ENCODE data around the gene E2F4. TPM values are rescaled to one million over a fixed set of nuclear protein-coding genes. Genes with fewer than 3 reads are reported as not detected.

Gene E2F4
- total RNA-seq, 1 donor from 2014 or later, result 36.9 TPM

DNA sequence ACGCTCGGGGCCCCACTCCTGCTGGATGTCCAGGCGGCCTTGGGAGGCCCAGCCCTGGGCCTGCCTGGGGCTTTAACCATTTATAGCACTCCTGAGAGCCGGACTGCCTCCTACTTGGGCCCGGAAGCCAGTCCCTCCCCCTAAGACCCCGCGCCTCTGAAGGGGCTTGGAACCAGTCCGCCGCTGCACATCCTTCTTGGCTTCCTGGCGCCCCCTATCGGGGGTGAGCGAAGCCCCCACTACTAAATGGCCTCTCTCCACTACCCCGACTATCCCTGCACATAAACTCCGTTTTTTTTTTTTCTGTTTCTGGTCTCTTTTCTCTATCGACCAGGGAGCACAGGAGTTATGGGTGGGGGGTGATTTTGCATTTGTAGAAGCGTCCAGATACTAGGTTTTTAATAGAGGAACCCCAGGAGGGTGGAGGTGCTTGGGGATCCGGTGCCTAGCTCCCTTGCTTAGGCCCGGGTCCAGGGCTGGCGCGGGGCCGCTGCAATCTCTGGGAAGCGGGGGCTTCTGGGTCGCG is 22.2 kb upstream of the E2F4 start:
- DNase-seq (ENCODE audit: missing footprints), result peak; percentile 73
- ATAC-seq, result no peak
- intact Hi-C loops (cut with DNase I), result no loop called here

DNA sequence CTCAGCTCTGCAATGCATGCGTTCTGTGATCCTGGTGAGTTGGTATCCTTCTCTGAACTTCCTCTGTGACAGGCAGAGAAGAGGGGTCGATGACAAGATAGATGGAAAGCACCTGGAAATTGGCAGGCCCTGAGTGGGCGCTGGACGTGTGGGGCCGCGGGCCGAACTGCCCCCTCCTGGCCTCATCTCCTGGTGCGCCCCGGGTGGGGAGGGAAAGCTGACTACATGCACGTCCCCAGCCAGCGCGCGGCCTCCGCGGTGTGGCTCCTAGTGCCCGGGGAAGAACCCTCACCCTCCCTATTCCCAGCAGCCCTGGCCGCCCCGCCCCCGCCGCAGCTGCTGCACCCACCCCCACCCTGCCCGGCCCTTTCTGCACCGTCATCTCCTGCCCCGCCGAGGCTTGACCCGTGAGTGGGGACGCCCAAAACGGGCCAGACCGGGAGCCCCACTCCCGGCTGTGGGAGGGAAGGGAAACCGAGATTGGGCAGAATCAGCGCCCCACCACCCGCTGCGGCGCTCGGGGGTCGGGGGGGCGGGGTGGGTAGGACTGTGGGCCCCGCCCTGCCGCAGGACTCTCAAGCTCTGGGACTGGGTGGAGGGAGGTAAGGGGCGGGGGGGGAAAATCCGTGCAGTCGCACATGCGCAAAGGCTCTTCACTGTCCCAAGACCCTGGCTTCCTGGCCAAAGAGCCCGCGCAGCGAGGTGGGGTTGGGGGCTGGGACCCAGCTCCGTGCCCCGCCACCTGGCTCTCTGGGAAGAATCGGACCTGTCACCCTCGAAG is 21.6 kb upstream of the E2F4 start, which contains the start of gene NOL3:
Gene NOL3 (plus strand): TSS at position 371 of the 781 bp plus-strand sequence.
- ATAC-seq, result peak; percentile 72
- intact Hi-C loops (cut with DNase I), result no loop called here
- peak; percentile 94 for DNase-seq (ENCODE audit: missing footprints)

GRCh38 chr16:67170949-67171649 is 20.9 kb upstream of the E2F4 start:
- intact Hi-C loops (cut with DNase I), result no loop called here
- ATAC-seq (peak; percentile 15), DNase-seq (ENCODE audit: missing footprints) (no peak)

DNA sequence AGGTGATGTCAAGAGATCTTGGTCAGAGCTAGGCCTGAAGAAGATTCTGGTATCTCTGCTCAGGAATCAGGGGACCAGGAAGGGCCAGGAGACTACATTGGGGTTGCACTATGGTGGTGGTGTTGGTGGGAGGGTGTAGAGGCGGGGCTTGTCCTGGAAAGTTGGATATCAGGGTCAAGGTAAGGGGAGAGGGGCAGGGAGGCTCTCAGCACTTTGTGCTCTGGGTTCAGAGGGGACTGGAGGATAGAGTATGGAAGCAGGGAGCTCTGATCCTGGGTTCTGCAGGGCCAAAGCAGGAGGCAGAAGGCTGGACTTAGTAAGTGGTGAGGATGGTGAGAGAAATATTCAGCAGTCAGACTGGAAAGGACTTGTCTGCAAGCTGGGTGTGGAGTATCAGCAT is 18.6 kb upstream of the E2F4 start:
- intact Hi-C loops (cut with DNase I), result no loop called here
- DNase-seq (ENCODE audit: missing footprints) (no peak), ATAC-seq (no peak)

DNA sequence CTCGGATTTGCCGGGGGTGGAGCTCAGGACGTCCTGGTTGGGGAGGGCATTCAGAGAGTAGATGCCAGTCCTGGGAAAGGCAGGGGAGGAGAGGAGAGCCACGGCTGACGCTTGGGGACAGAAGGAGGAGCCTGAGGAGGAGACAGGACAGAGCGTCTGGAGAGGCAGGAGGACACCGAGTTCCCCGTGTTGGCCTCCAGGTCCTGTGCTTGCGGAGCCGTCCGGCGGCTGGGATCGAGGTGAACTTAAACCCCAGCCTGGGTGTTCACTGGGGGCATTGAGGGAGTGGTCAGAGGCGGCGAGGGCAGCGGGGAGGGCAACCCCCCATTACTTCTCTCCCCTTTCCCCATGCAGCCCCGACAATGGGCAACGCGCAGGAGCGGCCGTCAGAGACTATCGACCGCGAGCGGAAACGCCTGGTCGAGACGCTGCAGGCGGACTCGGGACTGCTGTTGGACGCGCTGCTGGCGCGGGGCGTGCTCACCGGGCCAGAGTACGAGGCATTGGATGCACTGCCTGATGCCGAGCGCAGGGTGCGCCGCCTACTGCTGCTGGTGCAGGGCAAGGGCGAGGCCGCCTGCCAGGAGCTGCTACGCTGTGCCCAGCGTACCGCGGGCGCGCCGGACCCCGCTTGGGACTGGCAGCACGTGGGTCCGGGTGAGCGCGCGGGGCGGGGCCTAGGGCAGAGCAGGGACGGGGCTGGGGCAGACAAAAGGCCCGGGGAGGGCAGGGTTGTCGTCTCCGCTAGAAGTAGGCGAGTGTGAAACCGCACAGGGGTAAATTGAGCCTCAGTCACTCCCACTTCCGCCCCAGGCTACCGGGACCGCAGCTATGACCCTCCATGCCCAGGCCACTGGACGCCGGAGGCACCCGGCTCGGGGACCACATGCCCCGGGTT is 17.9 kb upstream of the E2F4 start:
- DNase-seq (ENCODE audit: missing footprints), result peak; percentile 94
- ATAC-seq, result peak; percentile 71
- intact Hi-C loops (cut with DNase I), result no loop called here

DNA sequence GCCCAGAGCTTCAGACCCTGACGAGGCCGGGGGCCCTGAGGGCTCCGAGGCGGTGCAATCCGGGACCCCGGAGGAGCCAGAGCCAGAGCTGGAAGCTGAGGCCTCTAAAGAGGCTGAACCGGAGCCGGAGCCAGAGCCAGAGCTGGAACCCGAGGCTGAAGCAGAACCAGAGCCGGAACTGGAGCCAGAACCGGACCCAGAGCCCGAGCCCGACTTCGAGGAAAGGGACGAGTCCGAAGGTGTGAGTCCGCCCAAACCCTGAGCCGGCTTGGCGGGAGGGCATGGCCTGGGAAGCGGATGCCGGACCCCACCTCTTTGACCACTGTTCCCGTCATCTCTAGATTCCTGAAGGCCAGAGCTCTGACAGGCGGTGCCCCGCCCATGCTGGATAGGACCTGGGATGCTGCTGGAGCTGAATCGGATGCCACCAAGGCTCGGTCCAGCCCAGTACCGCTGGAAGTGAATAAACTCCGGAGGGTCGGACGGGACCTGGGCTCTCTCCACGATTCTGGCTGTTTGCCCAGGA is 17.2 kb upstream of the E2F4 start:
- DNase-seq (ENCODE audit: missing footprints) (no peak), ATAC-seq (no peak)
- intact Hi-C loops (cut with DNase I), result no loop called here

DNA sequence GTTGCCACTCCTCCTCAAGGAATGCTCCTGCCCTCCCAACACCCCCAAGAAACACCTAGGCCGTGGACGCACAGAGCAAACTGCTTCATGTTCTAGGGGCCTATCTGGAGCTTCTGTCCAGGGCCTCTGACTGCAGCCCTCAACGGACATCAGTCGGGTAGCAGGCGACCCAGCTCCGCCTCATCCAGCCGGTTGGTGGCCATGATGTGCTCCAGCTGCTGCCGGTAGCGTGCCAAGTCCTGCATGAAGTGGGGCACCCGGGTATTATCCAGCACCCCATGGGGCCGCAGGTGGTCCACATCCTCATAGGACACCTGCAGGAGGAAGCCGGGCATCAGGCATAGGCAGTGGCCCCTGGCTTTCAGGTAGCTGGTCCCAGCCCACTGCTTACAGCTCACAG is 15.3 kb upstream of the E2F4 start:
- intact Hi-C loops (cut with DNase I), result no loop called here
- DNase-seq (ENCODE audit: missing footprints) (no peak), ATAC-seq (no peak)

- intact Hi-C loops (cut with DNase I), result no loop called here
Observed at GRCh38 chr16:67177743-67178699, 13.9 kb upstream of the E2F4 start.

GRCh38 chr16:67179421-67180080 is 12.4 kb upstream of the E2F4 start:
- no peak for ATAC-seq
- intact Hi-C loops (cut with DNase I), result no loop called here
- peak; percentile 65 for DNase-seq (ENCODE audit: missing footprints)

More at GRCh38 chr16:67177743-67178699, 13.9 kb upstream of the E2F4 start:
- peak; percentile 81 for DNase-seq (ENCODE audit: missing footprints)
- ATAC-seq, result peak; percentile 35

DNA sequence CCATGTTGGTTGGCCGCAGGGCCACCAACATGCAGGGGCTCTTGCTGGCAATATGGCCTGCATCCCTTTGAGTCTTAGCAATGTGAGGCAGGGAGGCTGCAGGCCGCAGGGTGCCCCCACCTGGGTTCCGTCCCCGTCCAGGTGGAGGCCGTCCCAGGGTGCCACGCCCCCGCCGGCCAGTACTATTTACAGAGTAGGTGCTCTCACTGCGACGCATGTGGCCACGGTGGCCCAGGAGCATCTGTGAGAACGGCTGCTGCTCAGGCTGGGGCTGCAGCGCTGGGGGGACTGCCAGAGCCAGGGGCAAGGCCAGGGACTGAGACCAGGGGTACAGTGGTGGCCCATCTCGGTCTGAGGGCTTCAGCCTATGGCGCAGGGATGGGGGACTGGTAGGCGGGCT is 11.8 kb upstream of the E2F4 start:
- no peak for ATAC-seq
- intact Hi-C loops (cut with DNase I), result no loop called here
- DNase-seq (ENCODE audit: missing footprints), result no peak

- ATAC-seq, result no peak
- peak; percentile 50 for DNase-seq (ENCODE audit: missing footprints)
- intact Hi-C loops (cut with DNase I), result no loop called here
Observed at GRCh38 chr16:67181346-67181745, 10.6 kb upstream of the E2F4 start.

DNA sequence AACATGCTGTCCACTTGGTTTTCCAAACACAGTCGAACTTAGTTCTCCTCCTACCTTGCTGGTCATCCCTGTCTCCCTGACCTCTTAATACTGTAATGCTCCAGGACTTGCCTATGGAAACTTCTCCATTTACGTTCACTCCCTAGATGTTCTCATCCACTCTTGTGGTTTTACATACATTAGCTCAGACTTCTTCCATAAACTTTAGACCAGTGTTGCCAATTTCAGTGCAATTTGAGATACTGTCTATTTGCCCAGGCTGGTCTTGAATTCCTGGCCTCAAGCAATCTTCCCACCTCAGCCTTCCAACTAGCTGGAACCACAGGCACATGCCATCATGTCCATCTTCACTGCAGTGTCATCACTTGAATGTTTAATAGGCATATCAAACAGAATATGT is 9.7 kb upstream of the E2F4 start:
- intact Hi-C loops (cut with DNase I), result no loop called here
- no peak for ATAC-seq
- no peak for DNase-seq (ENCODE audit: missing footprints)

DNA sequence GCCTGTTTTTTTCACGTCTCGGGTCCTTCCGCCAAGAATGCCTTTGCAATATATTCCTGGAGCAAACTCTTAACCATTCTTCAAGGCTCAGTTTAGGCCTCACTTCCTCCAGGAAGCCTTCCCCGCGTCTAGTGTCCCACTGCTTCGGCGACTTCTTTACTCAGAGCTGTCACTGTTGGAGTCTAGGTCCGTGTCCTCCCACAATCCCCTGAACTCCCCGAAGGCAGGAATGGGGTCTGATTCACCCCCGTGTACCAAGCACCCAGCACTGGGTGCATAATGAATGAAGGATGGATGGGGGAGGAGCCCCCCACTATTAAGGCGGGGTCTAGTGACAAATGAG is 8.7 kb upstream of the E2F4 start:
- DNase-seq (ENCODE audit: missing footprints) (no peak), ATAC-seq (no peak)
- intact Hi-C loops (cut with DNase I), result no loop called here

DNA sequence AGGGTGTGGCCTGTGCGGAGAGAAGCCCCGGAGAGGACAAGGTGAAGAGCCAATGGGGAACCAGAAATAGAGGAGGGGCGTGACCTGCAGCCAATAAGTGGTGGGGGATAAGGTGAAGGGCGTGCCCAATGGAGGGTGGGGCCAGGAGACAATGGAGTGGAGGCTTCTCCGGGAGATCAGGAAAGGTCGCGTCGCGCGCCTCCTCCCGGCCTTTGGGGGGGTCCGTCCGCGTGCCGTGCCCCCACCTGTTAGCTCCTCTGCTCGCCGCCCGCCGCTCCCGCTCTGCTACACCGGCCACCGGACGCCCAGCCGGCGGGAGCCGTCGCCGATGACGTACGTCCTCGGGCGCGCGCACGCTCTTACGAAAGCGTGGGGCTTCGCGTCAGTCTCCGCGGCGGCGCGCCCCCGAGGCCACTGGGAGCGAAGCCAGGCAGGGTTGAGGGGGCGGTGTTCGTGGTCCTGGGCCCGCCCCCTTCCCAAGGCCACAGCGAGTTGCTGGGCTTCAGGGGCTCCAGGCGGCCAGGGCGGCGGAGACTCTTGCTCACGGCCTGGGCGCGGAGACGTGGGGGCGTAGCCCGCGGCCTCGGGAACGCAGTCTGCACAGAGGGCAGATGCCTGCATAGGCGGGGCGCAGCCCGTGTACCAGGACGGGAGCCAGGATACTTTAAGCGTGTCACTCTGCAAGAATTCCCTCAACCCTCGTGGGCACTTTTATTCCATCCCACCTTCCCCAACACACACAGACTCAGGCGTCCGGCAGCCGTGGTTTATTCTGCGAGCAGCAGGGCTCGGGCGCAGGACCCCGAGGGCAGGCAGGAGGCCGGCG is 8.1 kb upstream of the E2F4 start, which contains the start of gene MATCAP1:
Gene MATCAP1 (minus strand): TSS at position 337 of the 826 bp plus-strand sequence. CDS start 3,353 bp downstream, outside the sequence.
- intact Hi-C loops (cut with DNase I), result loop anchor here (2.0 kb wide), 1 partner anchor 23 kb away; no protein-coding TSS in a partner anchor
- peak; percentile 96 for ATAC-seq
- peak; percentile 97 for DNase-seq (ENCODE audit: missing footprints)

DNA sequence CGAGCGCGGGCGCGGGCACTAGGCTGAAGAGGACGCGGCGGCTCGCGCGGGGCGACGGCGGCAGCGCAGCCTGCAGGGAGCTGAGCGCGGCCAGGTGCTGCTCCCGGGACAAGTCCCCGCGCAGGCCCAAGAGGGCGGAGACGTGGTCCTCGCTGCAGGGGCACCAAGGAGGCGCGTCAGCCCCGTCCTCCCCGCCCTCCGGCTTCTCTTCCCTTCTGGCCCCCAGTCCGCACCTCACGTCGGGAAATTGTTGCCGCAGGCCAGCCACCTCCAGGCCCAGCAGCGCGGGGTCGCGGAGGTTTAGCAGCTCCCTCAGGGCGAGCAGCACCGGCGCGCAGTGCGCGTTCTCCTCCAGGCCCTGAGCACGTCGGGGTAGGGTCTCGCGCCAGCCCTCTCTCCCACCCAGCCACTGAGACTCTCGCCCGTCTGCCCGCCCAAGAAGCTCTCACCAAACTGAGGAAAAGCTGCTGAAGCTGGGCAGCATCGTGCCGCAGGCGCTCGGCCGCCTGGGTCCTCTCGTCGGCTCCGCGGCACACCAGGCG is 7.4 kb upstream of the E2F4 start:
- intact Hi-C loops (cut with DNase I), result loop anchor here (2.0 kb wide), 1 partner anchor 24 kb away; no protein-coding TSS in a partner anchor
- ATAC-seq (peak; percentile 2), DNase-seq (ENCODE audit: missing footprints) (no peak)
